ENCODE results near the gene NUDT16L1.
A peak's percentile ranks its signal among the peaks of the same experiment; 100 is the strongest.

Gene NUDT16L1

GRCh38 chr16:4697848-4698291, 4.5 kb downstream of the NUDT16L1 start:
- TF ChIP-seq POLR2AphosphoS5 (IDR thresholded peaks at IDR 0.05; ENCODE audit: low read depth): peak; percentile 57
- TF ChIP-seq REST (IDR thresholded peaks at IDR 0.05; ENCODE audit: insufficient replicate concordance, low read depth): no peak
- Histone ChIP-seq H3K27ac (replicated peaks) (no peak overlapping the region), H3K27me3 (ENCODE audit: insufficient read depth, poor library complexity, severe bottlenecking) (no peaks in the 10 kb centered on the region), H3K4me3 (replicated peaks; ENCODE audit: insufficient read depth, low read length) (no peak overlapping the region)
- DNase-seq (ENCODE audit: low read depth in 1 of 2, low spot score in 1 of 2): no peak

GRCh38 chr16:4698321-4699045, 5.1 kb downstream of the NUDT16L1 start:
- no peak overlapping the region for H3K27ac ChIP-seq (replicated peaks)

DNA sequence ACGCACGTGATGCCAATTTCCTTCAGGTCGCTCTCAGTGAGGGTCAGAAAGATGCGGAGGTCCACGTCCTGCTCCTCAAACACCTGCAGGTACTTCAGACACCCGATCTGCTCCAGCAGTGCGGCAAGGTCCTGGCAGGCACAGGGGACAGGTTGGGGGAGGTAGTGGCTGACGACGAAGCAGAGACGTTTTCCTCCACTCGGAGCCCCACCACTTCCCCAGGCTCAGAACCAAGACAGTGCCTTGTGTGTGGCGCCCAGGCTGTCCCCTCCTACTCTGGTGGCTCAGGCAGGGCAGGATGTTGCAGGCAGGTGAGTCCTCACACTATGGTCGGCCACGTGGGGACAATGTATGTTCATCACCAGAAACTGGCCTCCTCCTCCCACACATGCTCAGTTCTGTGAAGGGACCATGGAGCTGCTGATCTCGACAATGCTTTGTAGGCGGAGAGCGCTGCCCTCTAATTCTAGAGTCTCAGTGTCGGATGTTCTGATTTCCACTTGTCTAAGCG, 5.7 kb downstream of the NUDT16L1 start:
- H3K27ac ChIP-seq (replicated peaks): no peak overlapping the region
- DNase-seq (ENCODE audit: low read depth in 1 of 2, low spot score in 1 of 2): no peak
- no peaks in the 10 kb centered on the region for H3K27me3 ChIP-seq (ENCODE audit: insufficient read depth, poor library complexity, severe bottlenecking)
- TF ChIP-seq POLR2AphosphoS5 (IDR thresholded peaks at IDR 0.05; ENCODE audit: low read depth) (peak; percentile 16; the same call in 1 of the 2 replicates), REST (IDR thresholded peaks at IDR 0.05; ENCODE audit: insufficient replicate concordance, low read depth) (no peak), SPI1 (IDR thresholded peaks at IDR 0.05; ENCODE audit: borderline replicate concordance, low read depth) (no peak)
- H3K4me3 ChIP-seq (replicated peaks; ENCODE audit: insufficient read depth, low read length): no peak overlapping the region

More at GRCh38 chr16:4698321-4699045, 5.1 kb downstream of the NUDT16L1 start:
- Histone ChIP-seq H3K27me3 (ENCODE audit: insufficient read depth, poor library complexity, severe bottlenecking) (no peaks in the 10 kb centered on the region), H3K4me3 (replicated peaks; ENCODE audit: insufficient read depth, low read length) (no peak overlapping the region)
- DNase-seq (ENCODE audit: low read depth in 1 of 2, low spot score in 1 of 2): no peak
- TF ChIP-seq GABPA (IDR thresholded peaks at IDR 0.05; ENCODE audit: low read depth) (no peak), SPI1 (IDR thresholded peaks at IDR 0.05; ENCODE audit: borderline replicate concordance, low read depth) (no peak), REST (IDR thresholded peaks at IDR 0.05; ENCODE audit: insufficient replicate concordance, low read depth) (no peak), POLR2AphosphoS5 (IDR thresholded peaks at IDR 0.05; ENCODE audit: low read depth) (no peak; the same call in 1 of the 2 replicates)
- TF ChIP-seq, protein P1, sequence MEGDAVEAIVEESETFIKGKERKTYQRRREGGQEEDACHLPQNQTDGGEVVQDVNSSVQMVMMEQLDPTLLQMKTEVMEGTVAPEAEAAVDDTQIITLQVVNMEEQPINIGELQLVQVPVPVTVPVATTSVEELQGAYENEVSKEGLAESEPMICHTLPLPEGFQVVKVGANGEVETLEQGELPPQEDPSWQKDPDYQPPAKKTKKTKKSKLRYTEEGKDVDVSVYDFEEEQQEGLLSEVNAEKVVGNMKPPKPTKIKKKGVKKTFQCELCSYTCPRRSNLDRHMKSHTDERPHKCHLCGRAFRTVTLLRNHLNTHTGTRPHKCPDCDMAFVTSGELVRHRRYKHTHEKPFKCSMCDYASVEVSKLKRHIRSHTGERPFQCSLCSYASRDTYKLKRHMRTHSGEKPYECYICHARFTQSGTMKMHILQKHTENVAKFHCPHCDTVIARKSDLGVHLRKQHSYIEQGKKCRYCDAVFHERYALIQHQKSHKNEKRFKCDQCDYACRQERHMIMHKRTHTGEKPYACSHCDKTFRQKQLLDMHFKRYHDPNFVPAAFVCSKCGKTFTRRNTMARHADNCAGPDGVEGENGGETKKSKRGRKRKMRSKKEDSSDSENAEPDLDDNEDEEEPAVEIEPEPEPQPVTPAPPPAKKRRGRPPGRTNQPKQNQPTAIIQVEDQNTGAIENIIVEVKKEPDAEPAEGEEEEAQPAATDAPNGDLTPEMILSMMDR (IDR thresholded peaks at IDR 0.05; ENCODE audit: insufficient read depth, low read length): no peak

GRCh38 chr16:4700380-4700996, 7.1 kb downstream of the NUDT16L1 start:
- H3K27me3 ChIP-seq (ENCODE audit: insufficient read depth, poor library complexity, severe bottlenecking): no peaks in the 10 kb centered on the region
- H3K27ac ChIP-seq (replicated peaks): no peak overlapping the region; the same call in 1 of the 2 replicates
- no peak overlapping the region for H3K4me3 ChIP-seq (replicated peaks; ENCODE audit: insufficient read depth, low read length)
- DNase-seq (ENCODE audit: low read depth in 1 of 2, low spot score in 1 of 2): no peak
- TF ChIP-seq, protein P1 (IDR thresholded peaks at IDR 0.05; ENCODE audit: insufficient read depth, low read length): no peak
- no peak for TF ChIP-seq SPI1 (IDR thresholded peaks at IDR 0.05; ENCODE audit: borderline replicate concordance, low read depth)
- no peak for TF ChIP-seq REST (IDR thresholded peaks at IDR 0.05; ENCODE audit: insufficient replicate concordance, low read depth)
- TF ChIP-seq POLR2AphosphoS5 (IDR thresholded peaks at IDR 0.05; ENCODE audit: low read depth): no peak
- TF ChIP-seq GABPA (IDR thresholded peaks at IDR 0.05; ENCODE audit: low read depth): no peak
